Heart right ventricle (tissue), 16 donors: ENCODE measurements around the gene MPHOSPH10. TPM values are rescaled to one million over a fixed set of nuclear protein-coding genes. Genes with fewer than 3 reads are reported as not detected.

Experiments used
- ATAC-seq, 8 donors: fragments of 200-7000 bp; cut with Tn5 transposase; one replicate each; pipeline ENCODE4 v1.9.1; 2020; ENCODE audit warnings: mild to moderate bottlenecking in 8 of 8, moderate library complexity in 8 of 8, moderate number of reproducible peaks in 1 of 8
- DNase-seq, 2 donors: peaks; one replicate each; pipeline ENCODE4 v3.0.0-alpha.2; 2020
- H3K27ac ChIP-seq, 10 donors: fragments of 200-600 bp; sonication (generic) in 2 of 10; one replicate each; pipeline versions ENCODE4 v1.5.0 to v1.8.0; 2020 to 2022; ENCODE audit warnings: mild to moderate bottlenecking in 3 of 10
- H3K27me3 ChIP-seq, 7 donors: fragments of 200-600 bp; one replicate each; pipeline ENCODE4 v1.8.0; 2021 to 2022; ENCODE audit warnings: mild to moderate bottlenecking in 2 of 7
- H3K36me3 ChIP-seq, 9 donors: fragments of 200-600 bp; sonication (generic) in 1 of 9; one replicate each; pipeline versions ENCODE4 v1.5.0 to v1.8.0; 2020 to 2022; ENCODE audit warnings: mild to moderate bottlenecking in 2 of 9
- H3K4me1 ChIP-seq, 9 donors: fragments of 200-600 bp; sonication (generic) in 1 of 9; one replicate each; pipeline versions ENCODE4 v1.5.0 to v1.8.0; 2020 to 2022; ENCODE audit warnings: mild to moderate bottlenecking in 4 of 9
- H3K4me3 ChIP-seq, 10 donors: fragments of 200-600 bp; sonication (generic) in 2 of 10; one replicate each; pipeline versions ENCODE4 v1.5.0 to v1.8.0; 2020 to 2022; ENCODE audit warnings: mild to moderate bottlenecking in 7 of 10, moderate library complexity in 2 of 10
- H3K9me3 ChIP-seq, 11 donors: fragments of 200-600 bp in 10 of 11; sonication (generic) in 2 of 11; one replicate each; pipeline versions ENCODE4 v1.5.0 to v1.8.0; 2013 to 2022; ENCODE audit warnings: mild to moderate bottlenecking in 2 of 11, control low read depth in 1 of 11, moderate library complexity in 1 of 11
- CTCF ChIP-seq, 9 donors: fragments of 200-600 bp; sonication (generic) in 2 of 9; IDR thresholded peaks; one replicate each; pipeline versions ENCODE4 v1.5.0 to v1.8.0; 2021 to 2022; ENCODE audit warnings: antibody characterized with exemption in 9 of 9, mild to moderate bottlenecking in 5 of 9, moderate library complexity in 1 of 9
- WGBS, 2 donors: extraction: QIAGEN DNeasy Blood & Tissue Kit; methylation state at CpG; one replicate each; pipeline ENCODE4 v1.1.7; 2013; ENCODE audit warnings: inconsistent platforms in 1 of 2; 5-methylcytosine and 5-hydroxymethylcytosine counted together
- intact Hi-C, 10 donors: fragments of 100-400 bp; cut with DNase I; formaldehyde crosslinking; loops; one replicate each; pipeline versions ENCODE4 v1.11.1 to v1.14.2; 2022
- polyA plus RNA-seq, 2 donors: library from polyadenylated mRNA; stranded (reverse); fragments of 200-250 nt; gene quantifications; one replicate each; pipeline ENCODE4 v1.2.3, GENCODE V29; 2013
- total RNA-seq, 10 donors: library from RNA; stranded (reverse); fragmentation: NEBNext Ultra II Directional in 3 of 10; extraction: Animal tissue kit (Norgen Biotek cat#: 25700) in 3 of 10; gene quantifications; one replicate each; pipeline versions ENCODE4 v1.2.1 to v1.2.4, GENCODE V29; 2021 to 2023
- donor health status: Arrhythmogenic right ventricular cardiomyopathy.
- donor health status: ischemic (EF 13 %, LVEDD 7.1; RV severe dilation, severe dysfunction).
- donor health status: healthy with polysubstance abuse.
- donor health status: DM: no; HTN: yes; CAD: no.
- donor health status: DM: no; HTN: no; CAD: no.
- donor health status: ischemic (EF 25% LVEDD 6.9; RV normal size, moderate dysfunction).
- donor health status: ischemic (EF 25% LVEDD 5.7; RV mildly dilated, moderate dysfunction).
- donor health status: healthy.
- donor health status: DM: yes; HTN: yes; CAD: no.
- donor health status: Ischemic cardiomyopathy.
- donor health status: ischemic (EF 35%, LVEDD 5.7; RV mildly dilated, moderate dysfunction).
- donor health status: nonischemic (EF 11% LVEDD 7.7; RV severe dilation, severe dysfunction).
- donor health status: DM: yes; HTN: yes; CAD: no.
- donor health status: PGD.
- donor health status: ischemic (EF 29% LVEDD 5.4; RV normal size, mild dysfunction).
- donor health status: nonischemic (EF 23%, LVEDD 6.1; RV moderate dilation, normal function).

Gene MPHOSPH10
- total and polyA plus RNA-seq, 12 donors: 18.5 to 39.4 (median 22.9) TPM

GRCh38 chr2:71133603-71134002, 3.2 kb downstream of the MPHOSPH10 start:
- Histone ChIP-seq H3K27ac (no peak overlapping the region), H3K4me3 (no peak overlapping the region), H3K36me3 (peaks cover 0 to 63% (median 37%) of the 10 kb centered on the region in 9 donors), H3K27me3 (no peaks in the 10 kb centered on the region), H3K4me1 (peaks cover 6 to 29% (median 25%) of the 10 kb centered on the region in 9 donors), H3K9me3 (no peaks in the 10 kb centered on the region)
- no peak for TF ChIP-seq CTCF (IDR thresholded peaks at IDR 0.05)
- no peak for ATAC-seq
- intact Hi-C loops: loop anchor here in 1 of 10 donors (5.0 kb wide), 1 partner anchor 66 kb away; the partner anchor contains the start of gene NAGK
- DNase-seq: no peak

DNA sequence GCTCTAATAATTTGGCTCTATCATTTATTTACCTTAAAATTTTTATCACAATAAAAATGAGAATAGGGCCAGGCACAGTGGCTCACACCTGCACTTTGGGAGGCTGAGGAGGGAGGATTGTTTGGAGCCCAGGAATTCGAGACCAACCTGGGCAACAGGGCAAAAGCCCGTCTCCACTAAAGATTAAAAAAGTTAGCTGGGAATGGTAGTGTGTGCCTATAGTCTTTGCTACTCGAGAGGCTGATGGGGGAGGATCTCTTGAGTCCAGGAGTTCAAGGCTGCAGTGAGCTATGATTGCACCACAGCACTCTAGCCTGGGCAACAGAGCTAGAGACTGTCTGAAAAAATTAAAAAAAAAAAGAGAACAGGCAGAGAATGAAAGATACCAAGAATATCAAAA, 5.7 kb downstream of the MPHOSPH10 start:
- no peak for ATAC-seq
- H3K27me3 ChIP-seq: no peaks in the 10 kb centered on the region
- H3K36me3 ChIP-seq: peaks cover 0 to 89% (median 57%) of the 10 kb centered on the region in 9 donors
- no peak overlapping the region for H3K4me3 ChIP-seq
- intact Hi-C loops: no loop called here
- H3K27ac ChIP-seq: no peak overlapping the region
- no peaks in the 10 kb centered on the region for H3K9me3 ChIP-seq
- TF ChIP-seq CTCF (IDR thresholded peaks at IDR 0.05): no peak
- DNase-seq: no peak
- peaks cover 5 to 20% (median 15%) of the 10 kb centered on the region in 9 donors for H3K4me1 ChIP-seq
- 90 to 93% methylated on average over 3 of the region's 3 CpGs for WGBS, 2 donors

DNA sequence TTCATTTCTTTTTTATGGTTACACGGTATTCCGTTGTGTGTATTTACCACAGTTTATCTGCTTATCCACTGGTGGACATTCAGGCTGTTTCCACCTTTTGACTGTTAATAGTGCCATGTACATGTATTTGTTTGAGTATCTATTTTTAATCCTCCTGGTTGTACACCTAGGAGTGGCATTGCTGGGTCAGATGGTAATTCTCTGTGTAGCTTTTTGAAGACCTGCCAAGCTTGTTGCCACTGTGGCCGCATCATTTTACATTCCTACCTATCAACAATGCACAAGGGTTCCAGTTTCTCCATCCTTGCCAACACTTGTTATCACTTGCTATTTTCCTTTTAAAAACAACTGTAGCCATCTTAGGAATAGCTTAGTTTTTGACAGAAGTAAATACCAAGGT, 13.3 kb downstream of the MPHOSPH10 start:
- intact Hi-C loops: no loop called here
- 46 to 66% methylated on average over 3 of the region's 3 CpGs for WGBS, 2 donors

DNA sequence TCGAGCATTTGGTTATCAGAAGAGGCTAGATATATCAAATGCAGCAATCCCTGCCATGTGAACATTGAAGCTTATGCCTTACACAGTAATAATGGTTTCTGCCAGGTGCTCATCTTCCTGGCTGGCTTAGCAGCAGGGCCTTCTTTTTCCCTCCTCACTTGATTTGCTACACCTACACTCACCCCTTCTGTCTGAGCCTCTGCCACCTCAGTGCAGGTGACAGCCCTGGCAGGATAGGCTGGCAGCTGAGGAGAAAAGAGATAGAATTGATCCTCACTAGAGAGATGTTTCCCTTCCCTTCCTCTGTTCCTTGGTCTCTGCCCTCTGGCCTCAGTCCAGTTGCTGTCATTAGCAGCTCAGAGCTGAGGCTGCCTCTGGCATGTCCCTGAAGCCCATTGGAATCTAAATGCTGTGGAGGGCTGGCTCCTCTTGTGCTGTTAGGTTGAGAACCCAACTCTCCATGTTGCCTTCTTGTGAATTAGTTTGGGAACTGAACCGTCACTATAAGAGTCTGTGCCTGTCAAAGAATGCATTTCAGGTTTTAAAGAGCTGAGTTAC, 18.2 kb downstream of the MPHOSPH10 start:
- DNase-seq (no peak), ATAC-seq (peak in 5 of 8 donors; percentile 29 to 59 (median 52))
- H3K27ac ChIP-seq: peak overlapping the region in 1 of 10 donors; percentile 52
- WGBS, 2 donors: 49 to 67% methylated on average over 2 of the region's 2 CpGs
- no peak overlapping the region for H3K4me3 ChIP-seq
- no peaks in the 10 kb centered on the region for H3K27me3 ChIP-seq
- no peaks in the 10 kb centered on the region for H3K9me3 ChIP-seq
- intact Hi-C loops: no loop called here
- peaks cover 0 to 80% (median 62%) of the 10 kb centered on the region in 9 donors for H3K36me3 ChIP-seq
- no peak for TF ChIP-seq CTCF (IDR thresholded peaks at IDR 0.05)
- peaks cover 0 to 28% (median 11%) of the 10 kb centered on the region in 9 donors for H3K4me1 ChIP-seq

More for the DNA sequence above, 13.3 kb downstream of the MPHOSPH10 start:
- no peaks in the 10 kb centered on the region for H3K9me3 ChIP-seq
- peak overlapping the region in 6 of 10 donors; percentile 36 to 73 (median 60) for H3K27ac ChIP-seq
- TF ChIP-seq CTCF (IDR thresholded peaks at IDR 0.05): no peak
- ATAC-seq: peak in 7 of 8 donors; percentile 52 to 89 (median 80)
- no peaks in the 10 kb centered on the region for H3K27me3 ChIP-seq
- H3K4me1 ChIP-seq: peaks cover 0 to 31% (median 12%) of the 10 kb centered on the region in 9 donors
- DNase-seq: peak in 1 of 2 donors; percentile 29
- peaks cover 0 to 100% (median 71%) of the 10 kb centered on the region in 9 donors for H3K36me3 ChIP-seq
- H3K4me3 ChIP-seq: no peak overlapping the region
